Heart right ventricle (tissue), 16 donors: ENCODE data around the gene NCS1. TPM values are rescaled to one million over a fixed set of nuclear protein-coding genes. Genes with fewer than 3 reads are reported as not detected.

ENCODE experiments used
- ATAC-seq, 8 donors: fragments of 200-7000 bp; cut with Tn5 transposase; one replicate each; pipeline ENCODE4 v1.9.1; 2020; ENCODE audit warnings: mild to moderate bottlenecking in 8 of 8, moderate library complexity in 8 of 8, moderate number of reproducible peaks in 1 of 8
- DNase-seq, 2 donors: peaks; one replicate each; pipeline ENCODE4 v3.0.0-alpha.2; 2020
- H3K27ac ChIP-seq, 10 donors: fragments of 200-600 bp; sonication (generic) in 2 of 10; one replicate each; pipeline versions ENCODE4 v1.5.0 to v1.8.0; 2020 to 2022; ENCODE audit warnings: mild to moderate bottlenecking in 3 of 10
- H3K27me3 ChIP-seq, 7 donors: fragments of 200-600 bp; one replicate each; pipeline ENCODE4 v1.8.0; 2021 to 2022; ENCODE audit warnings: mild to moderate bottlenecking in 2 of 7
- H3K36me3 ChIP-seq, 9 donors: fragments of 200-600 bp; sonication (generic) in 1 of 9; one replicate each; pipeline versions ENCODE4 v1.5.0 to v1.8.0; 2020 to 2022; ENCODE audit warnings: mild to moderate bottlenecking in 2 of 9
- H3K4me1 ChIP-seq, 9 donors: fragments of 200-600 bp; sonication (generic) in 1 of 9; one replicate each; pipeline versions ENCODE4 v1.5.0 to v1.8.0; 2020 to 2022; ENCODE audit warnings: mild to moderate bottlenecking in 4 of 9
- H3K4me3 ChIP-seq, 10 donors: fragments of 200-600 bp; sonication (generic) in 2 of 10; one replicate each; pipeline versions ENCODE4 v1.5.0 to v1.8.0; 2020 to 2022; ENCODE audit warnings: mild to moderate bottlenecking in 7 of 10, moderate library complexity in 2 of 10
- H3K9me3 ChIP-seq, 11 donors: fragments of 200-600 bp in 10 of 11; sonication (generic) in 2 of 11; one replicate each; pipeline versions ENCODE4 v1.5.0 to v1.8.0; 2013 to 2022; ENCODE audit warnings: mild to moderate bottlenecking in 2 of 11, control low read depth in 1 of 11, moderate library complexity in 1 of 11
- WGBS, 2 donors: extraction: QIAGEN DNeasy Blood & Tissue Kit; methylation state at CpG; one replicate each; pipeline ENCODE4 v1.1.7; 2013; ENCODE audit warnings: inconsistent platforms in 1 of 2; 5-methylcytosine and 5-hydroxymethylcytosine counted together
- intact Hi-C, 10 donors: fragments of 100-400 bp; cut with DNase I; formaldehyde crosslinking; loops; one replicate each; pipeline versions ENCODE4 v1.11.1 to v1.14.2; 2022
- polyA plus RNA-seq, 2 donors: library from polyadenylated mRNA; stranded (reverse); fragments of 200-250 nt; gene quantifications; one replicate each; pipeline ENCODE4 v1.2.3, GENCODE V29; 2013
- total RNA-seq, 10 donors: library from RNA; stranded (reverse); fragmentation: NEBNext Ultra II Directional in 3 of 10; extraction: Animal tissue kit (Norgen Biotek cat#: 25700) in 3 of 10; gene quantifications; one replicate each; pipeline versions ENCODE4 v1.2.1 to v1.2.4, GENCODE V29; 2021 to 2023
- TF ChIP-seq, protein P1 (sequence below), 9 donors: fragments of 200-600 bp; sonication (generic) in 2 of 9; IDR thresholded peaks; one replicate each; pipeline versions ENCODE4 v1.5.0 to v1.8.0; 2021 to 2022; ENCODE audit warnings: antibody characterized with exemption in 9 of 9, mild to moderate bottlenecking in 5 of 9, moderate library complexity in 1 of 9
- donor health status: Arrhythmogenic right ventricular cardiomyopathy.
- donor health status: ischemic (EF 13 %, LVEDD 7.1; RV severe dilation, severe dysfunction).
- donor health status: healthy with polysubstance abuse.
- donor health status: DM: no; HTN: yes; CAD: no.
- donor health status: DM: no; HTN: no; CAD: no.
- donor health status: ischemic (EF 25% LVEDD 6.9; RV normal size, moderate dysfunction).
- donor health status: ischemic (EF 25% LVEDD 5.7; RV mildly dilated, moderate dysfunction).
- donor health status: healthy.
- donor health status: DM: yes; HTN: yes; CAD: no.
- donor health status: Ischemic cardiomyopathy.
- donor health status: ischemic (EF 35%, LVEDD 5.7; RV mildly dilated, moderate dysfunction).
- donor health status: nonischemic (EF 11% LVEDD 7.7; RV severe dilation, severe dysfunction).
- donor health status: DM: yes; HTN: yes; CAD: no.
- donor health status: PGD.
- donor health status: ischemic (EF 29% LVEDD 5.4; RV normal size, mild dysfunction).
- donor health status: nonischemic (EF 23%, LVEDD 6.1; RV moderate dilation, normal function).

NCS1 gene
- total and polyA plus RNA-seq, 12 donors, result 2.0 to 16.2 (median 7.0) TPM

DNA sequence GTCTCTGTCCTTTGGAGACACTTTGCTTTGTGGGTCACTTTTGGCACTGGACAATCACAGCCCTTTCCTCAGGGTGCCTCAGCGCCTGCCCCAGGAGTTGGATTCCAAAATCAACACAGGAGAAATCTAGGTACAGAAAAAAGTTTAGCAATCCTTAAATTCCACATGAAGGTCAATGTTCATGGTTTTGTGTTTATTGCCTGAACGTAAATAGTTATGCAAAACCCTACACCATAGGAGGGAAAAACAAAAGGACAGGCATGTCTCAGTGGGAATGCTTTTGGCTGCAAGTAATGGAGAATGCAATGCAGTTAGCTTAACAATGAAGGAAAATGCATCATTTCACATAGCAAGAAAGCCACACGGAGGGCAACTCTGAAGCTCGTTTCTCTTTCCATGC, 86.8 kb downstream of the NCS1 start:
- Histone ChIP-seq H3K27me3 (peaks cover 0 to 56% (median 25%) of the 10 kb centered on the region in 7 donors), H3K27ac (no peak overlapping the region), H3K4me1 (peaks cover 0 to 16% (median 0%) of the 10 kb centered on the region in 9 donors), H3K4me3 (no peak overlapping the region), H3K36me3 (no peaks in the 10 kb centered on the region), H3K9me3 (no peaks in the 10 kb centered on the region)
- DNase-seq (no peak), ATAC-seq (no peak)
- WGBS, 2 donors, result 84 to 85% methylated on average over 4 of the region's 4 CpGs
- TF ChIP-seq, protein P1, sequence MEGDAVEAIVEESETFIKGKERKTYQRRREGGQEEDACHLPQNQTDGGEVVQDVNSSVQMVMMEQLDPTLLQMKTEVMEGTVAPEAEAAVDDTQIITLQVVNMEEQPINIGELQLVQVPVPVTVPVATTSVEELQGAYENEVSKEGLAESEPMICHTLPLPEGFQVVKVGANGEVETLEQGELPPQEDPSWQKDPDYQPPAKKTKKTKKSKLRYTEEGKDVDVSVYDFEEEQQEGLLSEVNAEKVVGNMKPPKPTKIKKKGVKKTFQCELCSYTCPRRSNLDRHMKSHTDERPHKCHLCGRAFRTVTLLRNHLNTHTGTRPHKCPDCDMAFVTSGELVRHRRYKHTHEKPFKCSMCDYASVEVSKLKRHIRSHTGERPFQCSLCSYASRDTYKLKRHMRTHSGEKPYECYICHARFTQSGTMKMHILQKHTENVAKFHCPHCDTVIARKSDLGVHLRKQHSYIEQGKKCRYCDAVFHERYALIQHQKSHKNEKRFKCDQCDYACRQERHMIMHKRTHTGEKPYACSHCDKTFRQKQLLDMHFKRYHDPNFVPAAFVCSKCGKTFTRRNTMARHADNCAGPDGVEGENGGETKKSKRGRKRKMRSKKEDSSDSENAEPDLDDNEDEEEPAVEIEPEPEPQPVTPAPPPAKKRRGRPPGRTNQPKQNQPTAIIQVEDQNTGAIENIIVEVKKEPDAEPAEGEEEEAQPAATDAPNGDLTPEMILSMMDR (IDR thresholded peaks at IDR 0.05), result no peak
- intact Hi-C loops, result no loop called here

GRCh38 chr9:130260816-130261765, 88.9 kb downstream of the NCS1 start:
- ATAC-seq, result no peak
- Histone ChIP-seq H3K4me3 (no peak overlapping the region), H3K9me3 (no peaks in the 10 kb centered on the region), H3K4me1 (peaks cover 0 to 30% (median 11%) of the 10 kb centered on the region in 9 donors), H3K27ac (peak overlapping the region in 3 of 10 donors; percentile 48 to 56 (median 51)), H3K36me3 (no peaks in the 10 kb centered on the region), H3K27me3 (peaks cover 0 to 77% (median 45%) of the 10 kb centered on the region in 7 donors)
- intact Hi-C loops, result loop anchor here in 4 of 10 donors (5.0 to 10.0 kb wide), 3 partner anchors 64 to 81 kb away; no protein-coding TSS in a partner anchor
- TF ChIP-seq, protein P1 (IDR thresholded peaks at IDR 0.05), result no peak
- DNase-seq, result no peak
- WGBS, 2 donors, result 69 to 73% methylated on average over 16 of the region's 16 CpGs

DNA sequence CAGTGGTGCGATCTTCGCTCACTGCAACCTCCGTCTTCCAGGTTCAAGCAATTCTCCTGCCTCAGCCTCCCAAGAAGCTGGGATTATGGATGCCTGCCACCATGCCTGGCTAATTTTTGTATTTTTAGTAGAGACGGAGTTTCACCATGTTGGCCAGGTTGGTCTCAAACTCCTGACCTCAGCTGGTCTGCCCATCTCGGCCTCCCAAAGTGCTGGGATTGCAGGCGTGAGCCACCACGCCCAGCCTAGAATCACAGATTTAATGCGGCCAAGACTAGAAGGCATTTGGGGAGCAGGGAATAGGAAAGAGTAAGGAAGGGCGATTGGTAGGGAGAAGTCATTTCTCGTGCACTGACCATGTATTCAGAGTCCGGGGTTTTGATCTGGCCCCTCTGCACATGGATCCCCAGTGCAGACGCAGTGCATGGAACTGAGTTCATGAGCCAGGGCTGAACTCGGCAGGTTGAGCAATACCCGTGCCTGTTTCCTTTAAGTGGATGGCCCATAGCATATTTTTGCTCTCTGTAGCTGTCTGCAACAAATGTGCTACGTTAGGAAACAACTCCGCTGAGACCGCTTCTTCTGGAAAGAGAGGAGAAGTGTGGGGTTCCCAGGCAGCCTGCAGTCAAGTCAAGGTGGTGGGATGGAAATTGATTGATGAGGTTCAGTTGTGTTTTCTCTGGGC, 90.0 kb downstream of the NCS1 start:
- Histone ChIP-seq H3K4me3 (no peak overlapping the region), H3K27me3 (peaks cover 0 to 85% (median 56%) of the 10 kb centered on the region in 7 donors), H3K4me1 (peaks cover 0 to 32% (median 14%) of the 10 kb centered on the region in 9 donors), H3K36me3 (no peaks in the 10 kb centered on the region), H3K27ac (peak overlapping the region in 1 of 10 donors; percentile 51), H3K9me3 (no peaks in the 10 kb centered on the region)
- 89 to 91% methylated on average over 17 of the region's 17 CpGs for WGBS, 2 donors
- no peak for ATAC-seq
- intact Hi-C loops, result loop anchor here in 4 of 10 donors (5.0 to 10.0 kb wide), 3 partner anchors 63 to 80 kb away; no protein-coding TSS in a partner anchor
- no peak for DNase-seq
- TF ChIP-seq, protein P1 (IDR thresholded peaks at IDR 0.05), result no peak

- Histone ChIP-seq H3K4me1 (peaks cover 0 to 32% (median 14%) of the 10 kb centered on the region in 9 donors), H3K27me3 (peaks cover 0 to 84% (median 60%) of the 10 kb centered on the region in 7 donors), H3K9me3 (no peaks in the 10 kb centered on the region), H3K4me3 (no peak overlapping the region), H3K36me3 (no peaks in the 10 kb centered on the region), H3K27ac (peak overlapping the region in 2 of 10 donors; percentile 4 to 48)
- ATAC-seq (no peak), DNase-seq (no peak)
- 79 to 84% methylated on average over 7 of the region's 7 CpGs for WGBS, 2 donors
- intact Hi-C loops, result loop anchor here in 4 of 10 donors (5.0 to 10.0 kb wide), 3 partner anchors 62 to 80 kb away; no protein-coding TSS in a partner anchor
- TF ChIP-seq, protein P1 (IDR thresholded peaks at IDR 0.05), result no peak
Observed at GRCh38 chr9:130262771-130263170, 90.6 kb downstream of the NCS1 start.
